Astrocyte of the cerebellum (primary cell): Measurements from ENCODE around the gene DOCK2.
A peak's percentile ranks its signal among the peaks of the same experiment; 100 is the strongest.

ENCODE experiments used
- DNase-seq: peaks from one replicate; pipeline ENCODE4 v3.0.0-alpha.2; 2011; ENCODE audit warnings: low read depth
- H3K4me3 ChIP-seq: 2 replicates; pipeline ENCODE4 v1.5.1; 2011; ENCODE audit warnings: mild to moderate bottlenecking, low read depth, low read length, moderate library complexity
- in situ Hi-C: cut with HindIII; loops from 2 replicates; pipeline ENCODE4 v1.10.0; 2017; ENCODE audit warnings: low sequenced_read_pairs
- TF ChIP-seq, protein P1 (sequence below): IDR thresholded peaks from 2 replicates; pipeline ENCODE4 v1.5.1; 2012; ENCODE audit warnings: low read length, low read depth, moderate library complexity, mild to moderate bottlenecking; ENCODE audit errors: missing control alignments

Gene DOCK2

DNA sequence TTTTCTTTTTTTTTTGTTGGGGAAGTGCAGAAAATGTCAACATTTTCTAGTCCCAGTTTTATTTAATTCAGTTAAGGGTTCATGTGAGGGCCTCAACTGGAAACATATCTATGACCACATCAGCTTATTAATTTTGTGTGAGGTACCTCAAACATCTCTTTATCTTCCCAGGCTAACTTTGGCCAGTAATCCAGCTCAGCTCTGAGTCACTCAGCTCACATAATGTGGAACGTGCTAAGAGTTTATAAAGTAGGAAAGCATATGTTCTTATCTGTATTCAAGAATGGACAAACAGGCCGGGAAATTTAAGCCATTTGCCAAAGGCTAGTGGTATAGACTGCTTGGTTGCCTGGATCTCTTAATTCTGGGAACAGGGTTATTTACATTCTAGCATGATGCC is 224.9 kb downstream of the DOCK2 start:
- TF ChIP-seq, protein P1, sequence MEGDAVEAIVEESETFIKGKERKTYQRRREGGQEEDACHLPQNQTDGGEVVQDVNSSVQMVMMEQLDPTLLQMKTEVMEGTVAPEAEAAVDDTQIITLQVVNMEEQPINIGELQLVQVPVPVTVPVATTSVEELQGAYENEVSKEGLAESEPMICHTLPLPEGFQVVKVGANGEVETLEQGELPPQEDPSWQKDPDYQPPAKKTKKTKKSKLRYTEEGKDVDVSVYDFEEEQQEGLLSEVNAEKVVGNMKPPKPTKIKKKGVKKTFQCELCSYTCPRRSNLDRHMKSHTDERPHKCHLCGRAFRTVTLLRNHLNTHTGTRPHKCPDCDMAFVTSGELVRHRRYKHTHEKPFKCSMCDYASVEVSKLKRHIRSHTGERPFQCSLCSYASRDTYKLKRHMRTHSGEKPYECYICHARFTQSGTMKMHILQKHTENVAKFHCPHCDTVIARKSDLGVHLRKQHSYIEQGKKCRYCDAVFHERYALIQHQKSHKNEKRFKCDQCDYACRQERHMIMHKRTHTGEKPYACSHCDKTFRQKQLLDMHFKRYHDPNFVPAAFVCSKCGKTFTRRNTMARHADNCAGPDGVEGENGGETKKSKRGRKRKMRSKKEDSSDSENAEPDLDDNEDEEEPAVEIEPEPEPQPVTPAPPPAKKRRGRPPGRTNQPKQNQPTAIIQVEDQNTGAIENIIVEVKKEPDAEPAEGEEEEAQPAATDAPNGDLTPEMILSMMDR = no peak
- H3K4me3 ChIP-seq = no peak overlapping the region
- DNase-seq = peak; percentile 68
- in situ Hi-C loops = no loop called here

DNA sequence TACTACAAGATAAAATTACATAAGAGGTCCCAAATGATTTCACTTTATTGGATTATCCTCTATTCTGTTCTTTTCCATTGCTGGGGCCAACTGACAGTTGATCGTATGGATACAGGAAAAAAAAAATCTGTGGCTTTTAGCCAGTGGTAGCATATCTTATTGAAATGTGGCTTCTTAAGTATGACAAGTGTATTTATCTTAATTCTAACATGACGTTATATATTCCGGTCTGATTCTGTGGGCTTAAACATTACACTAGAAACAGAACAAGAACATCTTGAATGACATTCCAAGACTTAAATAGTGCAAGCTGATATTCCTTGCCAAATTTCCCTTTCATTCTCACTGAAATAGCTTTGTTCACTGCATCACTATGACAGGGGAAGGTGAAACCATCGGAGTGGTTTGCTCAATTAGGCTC is 225.3 kb downstream of the DOCK2 start:
- TF ChIP-seq, protein P1 = no peak
- in situ Hi-C loops = no loop called here
- no peak for DNase-seq
- no peak overlapping the region for H3K4me3 ChIP-seq

- in situ Hi-C loops = no loop called here
- no peak for DNase-seq
- TF ChIP-seq, protein P1 = no peak
- no peak overlapping the region for H3K4me3 ChIP-seq
These were observed 227.4 kb downstream of the DOCK2 start for GRCh38 chr5:169864483-169864882.

GRCh38 chr5:169867347-169867746 is 230.3 kb downstream of the DOCK2 start:
- H3K4me3 ChIP-seq = no peak overlapping the region
- in situ Hi-C loops = no loop called here
- TF ChIP-seq, protein P1 = no peak
- no peak for DNase-seq

GRCh38 chr5:169869066-169869465 is 232.0 kb downstream of the DOCK2 start:
- TF ChIP-seq, protein P1 = no peak
- no peak overlapping the region for H3K4me3 ChIP-seq
- DNase-seq = no peak
- in situ Hi-C loops = no loop called here

- DNase-seq = no peak
- no peak overlapping the region for H3K4me3 ChIP-seq
- TF ChIP-seq, protein P1 = no peak
- in situ Hi-C loops = no loop called here
These were observed 233.1 kb downstream of the DOCK2 start for GRCh38 chr5:169870211-169870610.
